Prostate gland (tissue), 2 donors: ENCODE results near the gene STARD5. TPM values are rescaled to one million over a fixed set of nuclear protein-coding genes. Genes with fewer than 3 reads are reported as not detected.

Source experiments
- DNase-seq: peaks from one replicate; pipeline ENCODE4 v3.0.0-alpha.2; 2019; ENCODE audit warnings: low spot score
- H3K27ac ChIP-seq, 2 donors: fragments of 200-600 bp; sonication (generic); 2 replicates each; pipeline ENCODE4 v1.5.1; 2017 to 2019
- H3K27me3 ChIP-seq: fragments of 200-600 bp; sonication (generic); replicated peaks from 2 replicates; pipeline ENCODE4 v1.5.1; 2019; ENCODE audit not compliant: insufficient read depth
- H3K36me3 ChIP-seq, 2 donors: fragments of 200-600 bp; sonication (generic); 1 replicate in 1 of 2; 2 replicates in 1 of 2; pipeline versions ENCODE4 v1.5.1 to v1.8.1; 2017 to 2019
- H3K4me1 ChIP-seq: fragments of 200-600 bp; sonication (generic); replicated peaks from 2 replicates; pipeline ENCODE4 v1.5.1; 2019
- H3K4me3 ChIP-seq, 2 donors: fragments of 200-600 bp; sonication (generic); 2 replicates each; pipeline ENCODE4 v1.5.1; 2017 to 2019
- H3K9me3 ChIP-seq: fragments of 200-600 bp; sonication (generic); 2 replicates; pipeline ENCODE4 v1.5.1; 2017
- CTCF ChIP-seq, 4 experiments: fragments of 200-600 bp in 2 of 4; fragments of 450-650 bp in 2 of 4; sonication (generic) in 2 of 4; IDR thresholded peaks; 1 replicate in 3 of 4; 2 replicates in 1 of 4; pipeline ENCODE4 v1.5.1; 2016 to 2019; ENCODE audit warnings: antibody characterized with exemption in 4 of 4, mild to moderate bottlenecking in 2 of 4, moderate library complexity in 2 of 4
- POLR2A ChIP-seq: fragments of 450-650 bp; IDR thresholded peaks from one replicate; pipeline ENCODE4 v1.6.1; 2016; ENCODE audit warnings: antibody characterized with exemption, mild to moderate bottlenecking
- POLR2AphosphoS5 ChIP-seq: sonication (generic); formaldehyde crosslinking; IDR thresholded peaks from one replicate; pipeline ENCODE4 v1.6.1; 2017; ENCODE audit warnings: antibody characterized with exemption
- WGBS: methylation state at CpG from one replicate; pipeline ENCODE4 v1.1.5; 2018; 5-methylcytosine and 5-hydroxymethylcytosine counted together
- intact Hi-C: fragments of 100-400 bp; cut with DNase I; formaldehyde crosslinking; loops from one replicate; pipeline ENCODE4 v1.14.2; 2022
- total RNA-seq, 2 donors: library from RNA; depleted of rRNA; stranded (reverse); fragments of >200 nt; gene quantifications; one replicate each; pipeline ENCODE4 v1.1.0, GENCODE V29; 2016

The STARD5 gene
- total RNA-seq, 2 donors from 2014 or later, result 19.6 to 23.2 TPM

DNA sequence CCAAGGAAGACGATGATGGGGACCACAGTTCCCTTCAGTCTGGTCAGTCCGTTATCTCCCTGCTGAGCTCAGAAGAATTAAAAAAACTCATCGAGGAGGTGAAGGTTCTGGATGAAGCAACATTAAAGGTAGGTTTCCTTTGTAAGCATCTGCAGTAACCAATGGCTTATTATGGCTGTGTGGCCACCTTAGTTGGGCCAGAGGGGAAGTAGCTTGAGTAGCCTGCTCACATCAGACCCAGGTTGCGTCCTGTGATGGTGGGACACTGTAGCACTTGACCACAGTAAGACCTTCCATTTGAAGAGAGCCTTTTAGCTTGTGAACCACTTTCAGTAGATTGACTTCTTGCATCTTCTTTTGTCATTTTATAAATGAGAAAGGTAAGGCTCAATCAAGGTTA lies 22.6 kb downstream of the STARD5 start:
- TF ChIP-seq CTCF (IDR thresholded peaks at IDR 0.05) (no peak), POLR2A (no peak), POLR2AphosphoS5 (no peak)
- WGBS, result 93% methylated on average over 4 of the region's 4 CpGs
- Histone ChIP-seq H3K27me3 (no peaks in the 10 kb centered on the region), H3K9me3 (no peaks in the 10 kb centered on the region), H3K4me1 (peaks cover 3% of the 10 kb centered on the region), H3K4me3 (no peak overlapping the region), H3K27ac (no peak overlapping the region), H3K36me3 (no peaks in the 10 kb centered on the region)
- intact Hi-C loops, result no loop called here
- no peak for DNase-seq

DNA sequence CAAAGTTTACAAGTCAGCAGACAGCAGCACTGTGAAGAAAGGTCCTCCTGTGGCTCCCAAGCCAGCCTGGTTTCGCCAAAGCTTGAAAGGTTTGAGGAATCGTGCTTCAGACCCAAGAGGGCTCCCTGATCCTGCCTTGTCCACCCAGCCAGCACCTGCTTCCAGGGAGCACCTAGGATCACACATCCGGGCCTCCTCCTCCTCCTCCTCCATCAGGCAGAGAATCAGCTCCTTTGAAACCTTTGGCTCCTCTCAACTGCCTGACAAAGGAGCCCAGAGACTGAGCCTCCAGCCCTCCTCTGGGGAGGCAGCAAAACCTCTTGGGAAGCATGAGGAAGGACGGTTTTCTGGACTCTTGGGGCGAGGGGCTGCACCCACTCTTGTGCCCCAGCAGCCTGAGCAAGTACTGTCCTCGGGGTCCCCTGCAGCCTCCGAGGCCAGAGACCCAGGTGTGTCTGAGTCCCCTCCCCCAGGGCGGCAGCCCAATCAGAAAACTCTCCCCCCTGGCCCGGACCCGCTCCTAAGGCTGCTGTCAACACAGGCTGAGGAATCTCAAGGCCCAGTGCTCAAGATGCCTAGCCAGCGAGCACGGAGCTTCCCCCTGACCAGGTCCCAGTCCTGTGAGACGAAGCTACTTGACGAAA lies 24.2 kb downstream of the STARD5 start:
- no peaks in the 10 kb centered on the region for H3K36me3 ChIP-seq
- TF ChIP-seq POLR2AphosphoS5 (no peak), POLR2A (no peak), CTCF (IDR thresholded peaks at IDR 0.05) (no peak)
- WGBS, result 87% methylated on average over 14 of the region's 14 CpGs
- H3K27ac ChIP-seq, result no peak overlapping the region
- peaks cover 3% of the 10 kb centered on the region for H3K4me1 ChIP-seq
- H3K27me3 ChIP-seq, result no peaks in the 10 kb centered on the region
- H3K9me3 ChIP-seq, result no peaks in the 10 kb centered on the region
- no peak overlapping the region for H3K4me3 ChIP-seq
- intact Hi-C loops, result no loop called here
- DNase-seq, result no peak

GRCh38 chr15:81299156-81299555 lies 24.8 kb downstream of the STARD5 start:
- H3K4me3 ChIP-seq, result no peak overlapping the region
- DNase-seq, result no peak
- intact Hi-C loops, result no loop called here
- H3K27ac ChIP-seq, result no peak overlapping the region
- no peaks in the 10 kb centered on the region for H3K36me3 ChIP-seq
- no peak for TF ChIP-seq POLR2A
- TF ChIP-seq CTCF (IDR thresholded peaks at IDR 0.05), result no peak
- no peak for TF ChIP-seq POLR2AphosphoS5
- no peaks in the 10 kb centered on the region for H3K9me3 ChIP-seq
- no peaks in the 10 kb centered on the region for H3K27me3 ChIP-seq
- H3K4me1 ChIP-seq, result peaks cover 3% of the 10 kb centered on the region
- 96% methylated on average over 3 of the region's 3 CpGs for WGBS

GRCh38 chr15:81298611-81299010 lies 25.3 kb downstream of the STARD5 start:
- Histone ChIP-seq H3K9me3 (no peaks in the 10 kb centered on the region), H3K36me3 (no peaks in the 10 kb centered on the region), H3K27ac (no peak overlapping the region), H3K4me1 (peaks cover 2% of the 10 kb centered on the region), H3K27me3 (no peaks in the 10 kb centered on the region), H3K4me3 (no peak overlapping the region)
- WGBS, result 82% methylated on average over 6 of the region's 6 CpGs
- intact Hi-C loops, result no loop called here
- DNase-seq, result no peak
- TF ChIP-seq POLR2AphosphoS5 (no peak), POLR2A (no peak), CTCF (IDR thresholded peaks at IDR 0.05) (no peak)
